K562 (cell line): Measurements from ENCODE around the gene STK11. TPM values are rescaled to one million over a fixed set of nuclear protein-coding genes. Genes with fewer than 3 reads are reported as not detected.

Experiments
- BMI1 ChIP-seq: fragments of 150-350 bp; IDR thresholded peaks from 2 replicates; pipeline ENCODE4 v1.6.1; 2014; ENCODE audit warnings: low read length
- CBX3 ChIP-seq, 2 experiments: IDR thresholded peaks; 1 replicate in 1 of 2; 2 replicates in 1 of 2; pipeline ENCODE4 v1.6.1; 2012; ENCODE audit warnings: inconsistent platforms in 2 of 2, low read length in 2 of 2, borderline replicate concordance in 1 of 2, control low read depth in 1 of 2
- CC2D1A ChIP-seq: fragments of 450-650 bp; IDR thresholded peaks from 2 replicates; pipeline ENCODE4 v1.6.1; 2017; ENCODE audit warnings: mild to moderate bottlenecking
- CEBPB ChIP-seq: fragments of 450-650 bp; IDR thresholded peaks from 2 replicates; pipeline ENCODE4 v1.6.1; 2016; ENCODE audit warnings: missing genetic modification characterization, missing compliant biosample characterization
- HNRNPH1 ChIP-seq: fragments of 200-400 bp; formaldehyde crosslinking; optimal IDR thresholded peaks from 2 replicates; pipeline ENCODE3; 2017; ENCODE audit warnings: low read depth, mild to moderate bottlenecking, low read length, moderate library complexity
- MED1 ChIP-seq: sonication (generic); formaldehyde crosslinking; IDR thresholded peaks from 2 replicates; pipeline ENCODE4 v1.8.1; 2023; ENCODE audit warnings: missing genetic modification reagents, borderline replicate concordance
- NFE2 ChIP-seq: IDR thresholded peaks from 2 replicates; pipeline ENCODE4 v1.6.1; 2014; ENCODE audit warnings: antibody characterized with exemption, low read depth
- PTBP1 ChIP-seq: fragments of 200-400 bp; formaldehyde crosslinking; IDR thresholded peaks from 2 replicates; pipeline ENCODE4 v1.6.1; 2017; ENCODE audit warnings: low read depth, low read length
- RBM22 ChIP-seq: fragments of 200-400 bp; formaldehyde crosslinking; IDR thresholded peaks from 2 replicates; pipeline ENCODE4 v1.6.1; 2018; ENCODE audit warnings: low read length, low read depth; ENCODE audit not compliant: poor library complexity, severe bottlenecking
- REST ChIP-seq, 2 experiments: fragments of 450-650 bp; formaldehyde crosslinking in 1 of 2; IDR thresholded peaks; 2 replicates each; pipeline versions ENCODE4 v1.4.0 to v1.6.1; 2014 to 2020; ENCODE audit warnings: mild to moderate bottlenecking in 2 of 2, borderline replicate concordance in 1 of 2, low read depth in 1 of 2
- RFX5 ChIP-seq: IDR thresholded peaks from 2 replicates; pipeline ENCODE4 v1.6.1; 2011; ENCODE audit warnings: low read depth, mild to moderate bottlenecking, improper control_type of control experiment, low read length
- TGIF2 ChIP-seq: sonication (generic); formaldehyde crosslinking; IDR thresholded peaks from 2 replicates; pipeline ENCODE4 v1.8.1; 2022; ENCODE audit warnings: mild to moderate bottlenecking, missing genetic modification reagents, moderate library complexity
- THAP7 ChIP-seq: fragments of 250-450 bp; sonication (Bioruptor Pico); IDR thresholded peaks from 2 replicates; pipeline ENCODE4 v1.5.0; 2021
- ZNF146 ChIP-seq: IDR thresholded peaks from one replicate; pipeline ENCODE4 v1.6.1; 2018; ENCODE audit warnings: missing compliant biosample characterization; ENCODE audit not compliant: unreplicated experiment
- ZNF197 ChIP-seq: fragments of 200-800 bp; sonication (Bioruptor generic); IDR thresholded peaks from 2 replicates; pipeline ENCODE4 v1.6.1; 2016; ENCODE audit warnings: low read depth, missing genetic modification characterization, missing compliant biosample characterization
- ZNF212 ChIP-seq: fragments of 450-650 bp; formaldehyde crosslinking; IDR thresholded peaks from 2 replicates; pipeline ENCODE4 v1.4.0; 2020; ENCODE audit warnings: mild to moderate bottlenecking
- ZNF253 ChIP-seq: fragments of 250-450 bp; sonication (Bioruptor Pico); conservative IDR thresholded peaks from 2 replicates; pipeline ENCODE4 v1.6.1; 2021; ENCODE audit warnings: mild to moderate bottlenecking
- ZNF780A ChIP-seq: fragments of 250-450 bp; sonication (Bioruptor Pico); IDR thresholded peaks from 2 replicates; pipeline ENCODE4 v1.5.0; 2021; ENCODE audit warnings: mild to moderate bottlenecking
- polyA plus RNA-seq, 8 experiments: library from polyadenylated mRNA; depleted of rRNA in 4 of 8; stranded (reverse) in 5 of 8; unstranded in 3 of 8; fragments of >200 nt; fragmentation: Nextera tagmentation in 2 of 8; fragmentation: Illumina TruSeq in 1 of 8; extraction: Ambion mirVana in 2 of 8; extraction: Trizol in 1 of 8; gene quantifications; 2 replicates each; pipeline versions ENCODE4 v1.2.1 to v1.2.3, GENCODE V29; 2011 to 2014; ENCODE audit warnings: inconsistent platforms in 1 of 8, missing spikeins in 1 of 8
- total RNA-seq, 7 experiments: library from RNA; depleted of rRNA in 6 of 7; stranded (reverse); fragments of >200 nt in 6 of 7; fragmentation: Illumina TruSeq in 2 of 7; extraction: Trizol in 2 of 7; gene quantifications; 2 replicates each; pipeline versions ENCODE4 v1.2.1 to v1.2.3, GENCODE V29; 2011 to 2021; ENCODE audit warnings: low replicate concordance in 1 of 7
- TF ChIP-seq, protein P1 (sequence below), 2 experiments: fragments of 450-650 bp in 1 of 2; sonication (generic) in 1 of 2; formaldehyde crosslinking in 1 of 2; IDR thresholded peaks in 1 of 2; conservative IDR thresholded peaks in 1 of 2; 2 replicates each; pipeline versions ENCODE4 v1.6.1 to v1.8.1; 2016 to 2023; ENCODE audit warnings: mild to moderate bottlenecking in 2 of 2, moderate library complexity in 2 of 2, inconsistent platforms in 1 of 2, missing genetic modification reagents in 1 of 2

The STK11 gene
- total and polyA plus RNA-seq, 9 of the 15 experiments (the other 6 are each of a cell fraction or from before 2014, with no cell fraction given) = 0.15 to 96.5 (median 31.7) TPM

GRCh38 chr19:1249298-1249989 is 43.9 kb downstream of the STK11 start (continued):
- TF ChIP-seq REST (IDR thresholded peaks at IDR 0.05; ENCODE audit: borderline replicate concordance) = no peak
- TF ChIP-seq REST (CRISPR knock-in tag; IDR thresholded peaks at IDR 0.05; ENCODE audit: low read depth) = no peak
- no peak for TF ChIP-seq THAP7 (CRISPR knock-in tag)
- no peak for TF ChIP-seq ZNF212
- no peak for TF ChIP-seq BMI1
- no peak for TF ChIP-seq CC2D1A
- TF ChIP-seq NFE2 = no peak
- TF ChIP-seq CEBPB = no peak
- TF ChIP-seq TGIF2 (CRISPR knock-in tag) = 0 out of 2 replicates have a peak, but pooled peaks have one; percentile 67
- TF ChIP-seq RBM22 = peak; percentile 90
- no peak for TF ChIP-seq RFX5
- peak in 1 of 2 experiments; percentile 21; a peak in 1 of 3 replicates for TF ChIP-seq CBX3 (IDR thresholded peaks at IDR 0.05; ENCODE audit: borderline replicate concordance in 1 of 2, low read length in 2 of 2)
- TF ChIP-seq HNRNPH1 = no peak
- TF ChIP-seq MED1 (CRISPR knock-in tag) = no peak
- no peak for TF ChIP-seq ZNF146
- TF ChIP-seq, protein P1, sequence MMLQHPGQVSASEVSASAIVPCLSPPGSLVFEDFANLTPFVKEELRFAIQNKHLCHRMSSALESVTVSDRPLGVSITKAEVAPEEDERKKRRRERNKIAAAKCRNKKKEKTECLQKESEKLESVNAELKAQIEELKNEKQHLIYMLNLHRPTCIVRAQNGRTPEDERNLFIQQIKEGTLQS (IDR thresholded peaks at IDR 0.05) = no peak
- TF ChIP-seq, protein P1 (CRISPR knock-in tag; conservative IDR thresholded peaks at IDR 0.05) = no peak
- TF ChIP-seq ZNF197 = no peak
- no peak for TF ChIP-seq PTBP1
- no peak for TF ChIP-seq ZNF780A (CRISPR knock-in tag)
- no peak for TF ChIP-seq ZNF253 (CRISPR knock-in tag)
